Astrocyte (in vitro differentiated cells and primary cell): ENCODE measurements around the gene TRIM7.

Experiments
- CTCF ChIP-seq: IDR thresholded peaks from 2 replicates; pipeline ENCODE4 v1.5.1; 2011; ENCODE audit warnings: low read depth, mild to moderate bottlenecking, inconsistent platforms, low read length, moderate library complexity; ENCODE audit not compliant: insufficient read depth
- EZH2 ChIP-seq: IDR thresholded peaks from 2 replicates; pipeline ENCODE4 v1.6.1; 2012; ENCODE audit warnings: mild to moderate bottlenecking, low read length, inconsistent platforms; ENCODE audit not compliant: insufficient read depth

- TF ChIP-seq CTCF (no peak), EZH2 (no peak)
Observed at GRCh38 chr5:181189363-181189961, 15.5 kb downstream of the TRIM7 start.
